Suppressor macrophage (primary cell): ENCODE data around the gene BAZ2B.
A peak's percentile ranks its signal among the peaks of the same experiment; 100 is the strongest.

Source experiments
- DNase-seq, 4 experiments: peaks; one replicate each; pipeline ENCODE4 v3.0.0-alpha.2; 2020 to 2022

The BAZ2B gene

GRCh38 chr2:159614534-159615366, 1.6 kb downstream of the BAZ2B start:
- peak in 3 of 4 experiments; percentile 82 to 94 (median 91) for DNase-seq

GRCh38 chr2:159613651-159614285, 2.6 kb downstream of the BAZ2B start:
- DNase-seq: peak in 2 of 4 experiments; percentile 46 to 63

GRCh38 chr2:159613091-159613490, 3.3 kb downstream of the BAZ2B start:
- no peak for DNase-seq

GRCh38 chr2:159612255-159612901, 4.0 kb downstream of the BAZ2B start:
- DNase-seq: peak in 2 of 4 experiments; percentile 41 to 48

GRCh38 chr2:159609811-159610549, 6.4 kb downstream of the BAZ2B start:
- no peak for DNase-seq

- DNase-seq: no peak
Measured at GRCh38 chr2:159608723-159609308, 7.5 kb downstream of the BAZ2B start.

GRCh38 chr2:159608108-159608507, 8.2 kb downstream of the BAZ2B start:
- no peak for DNase-seq

GRCh38 chr2:159606287-159606686, 10.1 kb downstream of the BAZ2B start:
- DNase-seq: no peak

GRCh38 chr2:159605441-159606178, 10.7 kb downstream of the BAZ2B start:
- DNase-seq: no peak

- DNase-seq: no peak
Measured at GRCh38 chr2:159604159-159604558, 12.2 kb downstream of the BAZ2B start.

GRCh38 chr2:159600752-159601151, 15.6 kb downstream of the BAZ2B start:
- no peak for DNase-seq

- DNase-seq: peak; percentile 17 to 60 (median 41)
Measured at GRCh38 chr2:159595410-159596046, 20.8 kb downstream of the BAZ2B start.

- DNase-seq: peak; percentile 32 to 75 (median 66)
Measured at GRCh38 chr2:159592441-159592840, 23.9 kb downstream of the BAZ2B start.

- no peak for DNase-seq
Measured at GRCh38 chr2:159591221-159591620, 25.1 kb downstream of the BAZ2B start.

GRCh38 chr2:159589286-159589685, 27.1 kb downstream of the BAZ2B start:
- no peak for DNase-seq

GRCh38 chr2:159586034-159586433, 30.3 kb downstream of the BAZ2B start:
- DNase-seq: no peak

- no peak for DNase-seq
Measured at GRCh38 chr2:159585622-159586021, 30.7 kb downstream of the BAZ2B start.

- DNase-seq: no peak
Measured at GRCh38 chr2:159584796-159585195, 31.6 kb downstream of the BAZ2B start.

- DNase-seq: peak; percentile 62 to 83 (median 74)
Measured at GRCh38 chr2:159573846-159574606, 42.3 kb downstream of the BAZ2B start.

GRCh38 chr2:159573294-159573693, 43.1 kb downstream of the BAZ2B start:
- DNase-seq: no peak
